ENCODE measurements around the gene ZBTB16.

The ZBTB16 gene

DNA sequence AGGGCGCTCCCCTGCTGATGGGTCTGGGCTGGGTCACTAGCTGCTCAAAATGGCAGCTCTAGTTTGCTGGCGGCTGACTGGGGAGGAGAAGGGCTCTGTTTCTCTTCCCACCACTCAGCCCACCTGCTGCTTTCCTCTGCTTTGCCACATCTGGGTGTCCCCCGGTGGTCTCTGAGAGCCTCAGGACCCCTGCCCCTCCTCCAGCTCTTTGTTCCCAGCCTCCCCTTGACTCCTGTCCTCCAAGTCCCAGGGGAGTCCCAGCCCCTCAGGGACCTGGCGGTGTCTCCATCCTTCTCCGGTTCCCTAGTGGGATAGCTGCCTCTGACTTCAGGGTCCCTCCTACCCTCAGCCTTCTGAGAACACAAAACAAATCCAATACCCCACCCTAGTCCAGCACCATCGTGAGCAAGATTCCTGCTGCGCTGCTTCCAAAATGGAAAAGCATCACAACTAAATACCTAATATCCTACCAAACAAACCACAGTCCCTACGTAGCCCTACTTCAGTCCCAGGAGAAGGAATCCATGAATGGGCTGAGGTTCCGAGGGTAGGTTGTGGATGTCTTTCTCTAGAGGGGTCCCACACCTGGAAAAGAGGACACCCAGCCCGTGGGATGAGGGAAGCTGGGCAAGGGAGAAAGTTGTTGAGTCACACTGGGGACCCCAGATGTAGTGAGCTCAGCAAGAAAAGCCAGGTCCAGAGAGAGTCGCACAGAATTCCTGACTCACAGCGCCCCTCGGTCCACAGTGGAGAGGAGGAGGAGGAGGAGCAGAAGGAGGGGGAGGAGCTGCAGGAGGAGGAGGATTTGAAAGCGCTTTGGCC is 191.7 kb downstream of the ZBTB16 start:
- no peak for DNase-seq

DNA sequence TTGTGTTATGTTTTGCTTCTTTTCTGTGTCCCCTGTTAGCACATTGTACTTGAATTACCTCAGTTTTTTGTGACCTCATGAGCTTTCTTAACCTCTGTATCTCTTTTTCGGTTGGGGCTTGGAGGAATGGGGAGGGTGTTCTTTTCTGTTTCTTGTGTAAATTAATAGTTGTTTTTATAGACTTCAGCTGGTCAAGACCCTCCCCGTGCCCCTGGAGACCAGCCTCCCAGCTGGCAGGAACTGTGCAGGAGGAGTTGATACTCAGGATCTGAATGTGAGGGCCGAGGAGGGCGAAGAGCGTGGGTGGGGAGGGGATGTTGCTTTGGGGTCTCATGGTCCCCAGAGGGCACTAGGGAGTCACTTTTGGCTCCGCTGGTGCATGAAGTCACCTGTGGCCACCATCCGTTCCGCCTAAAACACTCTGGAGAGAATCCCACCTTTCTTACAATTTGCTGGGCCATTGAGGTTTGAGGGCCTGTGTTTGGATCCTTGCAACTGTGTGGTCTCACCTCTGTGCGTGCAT is 192.4 kb downstream of the ZBTB16 start:
- no peak for DNase-seq

- DNase-seq = no peak
These were observed 193.3 kb downstream of the ZBTB16 start for GRCh38 chr11:114252767-114253166.

DNA sequence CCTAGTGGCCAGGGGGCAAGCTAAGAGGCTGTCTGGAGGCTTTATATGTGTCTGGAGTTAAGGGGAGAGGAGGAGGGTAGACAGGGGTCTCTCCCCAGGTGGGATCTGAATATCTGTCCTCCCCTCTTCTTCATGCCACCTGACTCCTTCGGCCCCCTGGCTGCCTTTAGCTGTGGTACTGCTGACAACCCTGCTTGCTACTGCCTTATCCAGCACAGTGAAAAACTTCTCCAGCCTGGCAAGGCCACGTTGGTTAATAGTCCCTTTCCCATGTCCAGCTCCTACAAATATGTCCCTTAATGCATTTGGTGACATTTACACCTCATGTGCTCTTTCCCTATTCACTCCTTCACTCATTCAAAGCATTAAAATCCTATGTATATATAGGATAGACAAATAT is 194.3 kb downstream of the ZBTB16 start:
- DNase-seq = no peak

DNA sequence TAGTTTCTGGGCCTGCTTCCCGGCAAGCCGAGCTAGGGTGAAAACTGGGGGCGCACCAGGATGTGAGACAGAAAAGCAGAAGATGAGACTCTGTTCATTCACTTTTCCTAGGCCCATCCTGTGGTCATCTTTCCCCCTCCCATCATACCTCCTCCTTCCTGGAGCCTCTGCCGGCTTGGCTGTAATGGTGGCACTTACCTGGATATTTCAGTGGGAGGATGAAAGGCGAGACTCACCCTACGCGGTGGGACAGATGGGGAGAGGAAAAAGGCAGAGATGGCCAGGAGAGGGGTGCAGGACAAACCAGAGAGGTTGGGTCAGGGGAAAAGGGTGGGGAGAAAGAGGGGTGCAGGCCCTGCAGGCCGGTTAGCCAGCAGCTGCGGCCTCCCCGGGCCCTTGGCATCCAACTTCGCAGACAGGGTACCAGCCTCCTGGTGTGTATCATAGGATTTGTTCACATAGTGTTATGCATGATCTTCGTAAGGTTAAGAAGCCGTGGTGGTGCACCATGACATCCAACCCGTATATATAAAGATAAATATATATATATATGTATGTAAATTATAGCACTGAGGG is 195.1 kb downstream of the ZBTB16 start:
- DNase-seq = no peak

- no peak for DNase-seq
These were observed 195.8 kb downstream of the ZBTB16 start for GRCh38 chr11:114255289-114255688.

GRCh38 chr11:114256176-114256966 is 196.9 kb downstream of the ZBTB16 start:
- DNase-seq = no peak

DNA sequence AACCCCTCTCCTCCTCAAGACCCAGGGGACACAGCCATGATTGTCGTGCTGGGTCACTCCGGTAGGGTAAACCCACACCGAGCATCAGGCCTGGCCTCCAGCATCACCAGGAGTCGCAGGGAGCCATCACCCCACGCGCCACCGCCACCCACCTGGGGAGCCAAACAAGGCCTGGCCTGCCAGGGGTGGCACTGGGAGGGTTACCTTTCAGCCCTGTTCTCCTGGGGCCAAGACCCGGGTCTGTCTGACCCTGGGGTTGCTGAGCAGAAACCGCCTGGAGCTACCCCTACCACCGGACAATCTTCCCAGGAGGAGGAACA is 197.4 kb downstream of the ZBTB16 start:
- no peak for DNase-seq

DNA sequence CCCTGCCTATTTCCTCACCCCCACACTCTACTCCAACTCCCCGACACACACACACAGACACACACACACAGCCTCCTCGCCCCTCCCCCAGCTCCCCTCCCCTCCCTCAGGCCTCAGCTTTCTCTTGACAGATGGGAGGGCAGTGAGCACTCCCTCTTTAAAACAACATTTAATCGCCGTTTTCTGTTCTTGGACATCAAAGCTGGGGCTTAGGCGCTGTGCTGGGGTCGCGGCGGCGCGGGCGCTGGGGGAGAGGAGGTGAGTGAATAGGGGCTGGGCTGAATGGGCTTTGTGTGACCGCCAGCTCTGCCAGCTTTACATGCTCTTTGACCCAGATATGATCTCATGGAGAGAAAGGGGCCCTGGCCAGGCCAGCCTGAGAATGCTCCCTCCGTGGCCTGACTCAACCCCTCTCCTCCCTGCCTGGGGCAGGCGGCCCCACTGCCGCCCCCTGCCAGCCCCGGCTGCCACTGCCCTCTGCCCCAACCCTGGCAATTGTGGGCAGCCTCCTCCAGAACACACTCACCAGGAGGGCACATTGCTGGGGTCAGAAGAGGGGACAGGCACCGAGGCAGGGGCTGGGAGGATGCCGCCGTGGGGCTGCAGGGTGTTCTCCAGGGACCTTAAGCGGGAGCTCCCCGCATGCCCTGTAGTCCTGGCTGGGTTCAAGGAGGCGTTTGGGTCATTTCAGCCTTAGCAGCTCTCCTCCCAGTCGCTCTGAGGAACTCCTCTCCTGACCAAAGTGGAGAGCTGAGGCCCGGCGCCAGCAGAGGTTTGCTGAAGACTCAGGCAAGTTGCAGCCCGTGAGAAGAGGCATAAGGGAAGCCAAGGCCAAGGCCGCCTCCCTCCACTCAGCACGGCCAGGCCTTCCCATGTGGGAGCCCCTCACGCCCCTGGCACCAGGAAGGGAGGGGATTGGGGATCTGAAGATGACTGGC is 198.4 kb downstream of the ZBTB16 start:
- DNase-seq = no peak

GRCh38 chr11:114258696-114259095 is 199.2 kb downstream of the ZBTB16 start:
- DNase-seq = no peak

DNA sequence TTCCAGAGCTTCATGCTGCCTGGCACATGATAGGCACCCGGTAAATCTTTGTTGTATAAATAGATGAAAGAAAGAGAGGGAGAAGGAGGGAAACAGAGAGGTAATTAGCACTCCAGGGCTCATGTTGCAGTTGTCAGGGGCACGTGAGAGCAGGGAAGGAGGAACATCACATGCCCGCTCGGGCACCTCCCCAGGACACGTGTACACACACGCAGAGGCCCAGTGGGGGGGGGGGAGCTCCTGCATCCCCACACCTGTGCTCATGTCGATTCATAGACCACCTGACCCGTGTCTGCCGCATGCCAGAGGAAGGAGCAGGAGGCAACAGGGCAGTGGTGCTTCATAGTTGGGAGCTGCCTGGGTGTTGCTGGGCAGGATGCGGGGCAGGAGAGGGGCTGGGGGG is 199.6 kb downstream of the ZBTB16 start:
- DNase-seq = no peak

DNA sequence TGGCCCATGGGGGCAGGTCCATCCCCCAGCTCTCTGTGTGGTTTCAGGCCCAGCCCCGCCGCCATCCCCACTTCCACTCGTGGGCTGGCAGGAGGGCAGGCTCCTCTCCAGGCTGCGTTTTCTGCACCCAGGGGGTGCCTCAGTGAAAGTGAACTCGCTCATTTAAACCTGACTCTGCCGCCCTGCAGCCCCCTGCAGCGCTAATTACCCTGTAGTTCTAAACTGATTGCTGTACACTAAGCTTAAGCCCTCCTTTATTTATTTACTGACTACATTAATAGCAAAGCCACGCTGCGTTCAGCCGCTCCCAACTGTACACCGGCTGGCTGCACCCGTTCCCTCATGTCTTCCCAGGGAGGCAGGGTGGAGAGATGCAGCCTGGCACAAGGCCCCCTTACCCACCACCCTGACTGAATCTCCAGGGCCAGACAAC is 200.1 kb downstream of the ZBTB16 start:
- DNase-seq = no peak

DNA sequence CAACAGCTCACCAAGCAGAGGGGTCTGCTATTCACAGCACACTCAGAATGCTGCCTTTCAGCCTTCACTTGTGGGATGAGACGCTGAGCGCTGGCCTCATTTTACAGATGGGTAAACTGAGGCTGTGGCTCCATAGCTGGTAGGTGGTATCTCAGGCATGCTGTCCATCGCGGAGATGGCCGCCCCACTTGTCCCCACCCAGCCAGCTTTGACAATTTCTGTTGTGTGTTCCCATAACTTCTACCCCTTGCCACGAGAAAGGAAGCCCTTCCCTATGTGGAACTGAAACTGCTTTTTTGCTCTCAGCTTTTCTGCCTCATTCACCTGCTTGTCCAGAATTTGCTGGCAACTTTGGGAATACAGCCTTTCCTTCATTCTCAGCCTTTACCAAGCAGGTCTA is 200.6 kb downstream of the ZBTB16 start:
- DNase-seq = no peak

- DNase-seq = no peak
These were observed 201.0 kb downstream of the ZBTB16 start for GRCh38 chr11:114260483-114260882.

GRCh38 chr11:114261791-114262190 is 202.3 kb downstream of the ZBTB16 start:
- DNase-seq = no peak

DNA sequence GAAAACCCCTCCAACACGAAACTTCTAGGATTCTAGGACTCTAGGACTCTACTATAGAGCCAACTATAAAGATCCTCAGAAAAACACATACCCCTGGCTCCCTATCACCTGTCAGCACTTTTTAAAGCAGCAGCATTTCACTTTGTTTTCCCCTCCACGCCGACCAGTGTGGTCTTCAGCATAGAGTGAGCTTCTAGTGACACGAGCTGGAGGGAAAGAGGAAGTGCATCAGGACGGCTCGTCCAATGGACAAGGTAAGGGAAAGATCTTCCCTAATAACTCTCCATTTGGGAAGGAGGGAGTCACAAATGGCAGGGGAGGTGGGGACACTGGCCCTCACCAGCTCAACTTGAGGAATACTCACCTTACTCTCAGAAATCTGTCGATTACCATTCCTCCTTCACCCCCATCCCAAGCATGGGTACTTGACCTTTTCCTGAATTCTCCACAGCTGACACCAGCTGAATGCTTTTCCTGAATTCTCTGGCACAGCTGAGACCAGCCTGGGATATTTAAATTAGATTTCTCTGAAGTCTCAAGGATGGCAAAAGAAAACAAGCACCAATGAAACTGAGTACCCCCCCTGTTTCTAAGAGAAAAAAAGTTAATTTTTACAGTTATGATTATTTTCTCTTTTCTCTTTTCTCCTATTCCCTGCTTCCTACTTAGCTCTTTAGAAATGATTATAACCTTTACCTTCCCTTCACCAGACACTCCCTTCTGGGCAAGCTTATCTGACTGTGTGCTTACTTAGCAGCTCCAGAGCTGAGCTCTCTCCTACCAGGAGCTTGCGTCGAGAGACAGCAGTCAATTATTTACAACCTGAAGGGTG is 203.4 kb downstream of the ZBTB16 start:
- no peak for DNase-seq

- no peak for DNase-seq
These were observed 204.1 kb downstream of the ZBTB16 start for GRCh38 chr11:114263513-114264170.

DNA sequence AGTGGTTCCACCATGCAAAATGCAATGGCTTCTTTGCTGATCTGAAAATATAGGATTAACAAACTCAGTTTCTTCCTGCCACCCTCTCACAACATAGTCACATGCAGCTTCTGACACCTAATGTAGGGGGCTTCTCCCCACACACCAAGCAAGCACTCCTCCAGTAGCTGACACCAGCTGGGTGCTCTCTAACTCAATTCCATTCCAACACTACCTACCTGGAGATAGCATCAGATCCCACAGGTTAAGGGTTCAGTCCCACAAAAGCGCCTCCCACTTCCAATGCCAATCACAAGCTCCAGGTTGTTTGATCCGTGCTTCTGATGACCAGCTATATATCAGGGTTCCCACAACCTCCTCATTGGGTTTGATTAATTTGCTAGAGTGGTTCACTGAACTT is 204.9 kb downstream of the ZBTB16 start:
- DNase-seq = no peak

DNA sequence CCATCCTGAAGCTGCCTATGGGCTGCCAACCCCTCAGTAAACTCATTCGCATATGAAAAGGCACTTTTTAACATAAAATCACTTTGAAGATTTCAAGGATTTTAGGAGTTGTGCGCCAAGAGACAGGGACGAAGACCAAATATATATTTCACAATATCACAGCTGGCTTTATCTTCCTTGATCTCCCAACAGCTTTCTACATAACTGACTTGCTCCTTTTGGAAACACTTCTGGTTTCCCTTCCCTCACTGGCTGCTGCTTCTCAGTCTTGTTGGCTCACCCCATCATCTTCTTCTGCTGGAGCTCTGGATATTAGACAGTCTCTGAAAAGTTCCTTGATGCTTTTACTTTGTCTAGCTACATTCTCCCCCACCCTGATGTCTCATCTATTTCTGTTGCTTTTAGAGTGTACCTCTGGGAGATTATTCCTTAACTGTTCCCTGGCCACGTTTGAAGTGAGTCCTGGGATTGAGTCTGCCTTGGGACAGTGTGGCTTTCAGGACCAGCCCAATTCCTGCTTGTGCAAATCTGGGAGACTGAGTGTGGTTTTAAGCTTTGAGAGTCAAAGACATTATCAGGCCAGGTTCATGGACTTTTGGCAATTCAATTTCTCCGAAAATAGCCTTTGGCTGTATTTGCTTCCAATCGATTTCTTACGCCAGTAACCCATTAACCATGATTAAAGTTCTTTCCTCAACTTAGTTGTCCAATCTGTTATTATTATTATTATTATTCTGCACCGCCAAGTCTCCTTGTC is 205.8 kb downstream of the ZBTB16 start:
- no peak for DNase-seq

- DNase-seq = no peak
These were observed 210.0 kb downstream of the ZBTB16 start for GRCh38 chr11:114269498-114269897.

All from effector CD8-positive, alpha-beta T cell (primary cell).